Esophagus muscularis mucosa (tissue), 3 donors: ENCODE results near the gene PROK1.

Source experiments
- CTCF ChIP-seq, 3 experiments: fragments of 200-600 bp in 2 of 3; fragments of 450-650 bp in 1 of 3; sonication (generic) in 2 of 3; IDR thresholded peaks; one replicate each; pipeline ENCODE4 v1.5.1; 2017 to 2019; ENCODE audit warnings: antibody characterized with exemption in 3 of 3, mild to moderate bottlenecking in 2 of 3, moderate library complexity in 1 of 3
- POLR2A ChIP-seq: fragments of 450-650 bp; IDR thresholded peaks from one replicate; pipeline ENCODE4 v1.6.1; 2017; ENCODE audit warnings: antibody characterized with exemption, moderate library complexity, mild to moderate bottlenecking, low read depth

GRCh38 chr1:110425612-110426152 is 25.3 kb upstream of the PROK1 start:
- TF ChIP-seq CTCF (IDR thresholded peaks at IDR 0.05) = no peak
- no peak for TF ChIP-seq POLR2A
